Activated naive CD4-positive, alpha-beta T cell treated with anti-CD3 and anti-CD28 coated beads for 36 hours (primary cell): Measurements from ENCODE around the gene OR8H2. TPM values are rescaled to one million over a fixed set of nuclear protein-coding genes. Genes with fewer than 3 reads are reported as not detected.

Experiments used
- total RNA-seq, 2 experiments: library from RNA; stranded (reverse); gene quantifications; one replicate each; pipeline ENCODE4 v1.2.3, GENCODE V29; 2021

OR8H2 gene
- total RNA-seq, 2 experiments from 2014 or later: not detected

Other genes starting within 250 kb of the OR8H2 start
- not detected for gene TRIM51, start 220.4 kb upstream of the OR8H2 start, total RNA-seq
- gene OR5W2, start 189.1 kb upstream of the OR8H2 start, total RNA-seq: not detected
- not detected for gene OR5I1, start 167.3 kb upstream of the OR8H2 start, total RNA-seq
- gene OR10AG1, start 133.7 kb upstream of the OR8H2 start, total RNA-seq: not detected
- gene OR5F1, start 109.1 kb upstream of the OR8H2 start, total RNA-seq: not detected
- not detected for gene OR5AS1, start 76.0 kb upstream of the OR8H2 start, total RNA-seq
- not detected for gene OR8I2, start 10.4 kb upstream of the OR8H2 start, total RNA-seq
- not detected for gene OR8H3, start 18.7 kb downstream of the OR8H2 start, total RNA-seq
- not detected for gene OR8J3, start 36.5 kb downstream of the OR8H2 start, total RNA-seq
- gene OR8K5, start 56.6 kb downstream of the OR8H2 start, total RNA-seq: not detected
- gene OR5J2, start 72.9 kb downstream of the OR8H2 start, total RNA-seq: not detected
- gene OR5T2, start 130.6 kb downstream of the OR8H2 start, total RNA-seq: not detected
- not detected for gene OR5T3, start 148.6 kb downstream of the OR8H2 start, total RNA-seq
- not detected for gene OR5T1, start 170.5 kb downstream of the OR8H2 start, total RNA-seq
- not detected for gene OR8H1, start 188.6 kb downstream of the OR8H2 start, total RNA-seq
- gene OR8K3, start 211.5 kb downstream of the OR8H2 start, total RNA-seq: not detected
- not detected for gene OR8K1, start 242.4 kb downstream of the OR8H2 start, total RNA-seq